Brain microvascular endothelial cell (primary cell): Measurements from ENCODE around the gene KRT14.
"Not testable (repeated sequence)": the region's sequence is repeated elsewhere in the genome, so short reads cannot be mapped to it uniquely, and the experiment has no call there.

Experiments used
- DNase-seq: peaks from one replicate; pipeline ENCODE4 v3.0.0-alpha.2; 2020
- H3K27ac ChIP-seq: fragments of 250-450 bp; sonication (Bioruptor Pico); 2 replicates; pipeline ENCODE4 v1.5.1; 2020; ENCODE audit warnings: mild to moderate bottlenecking, moderate library complexity
- H3K27me3 ChIP-seq: fragments of 250-450 bp; sonication (Bioruptor Pico); replicated peaks from 2 replicates; pipeline ENCODE4 v1.5.1; 2020; ENCODE audit warnings: mild to moderate bottlenecking
- H3K36me3 ChIP-seq: fragments of 250-450 bp; sonication (Bioruptor Pico); replicated peaks from 2 replicates; pipeline ENCODE4 v1.5.1; 2020; ENCODE audit warnings: mild to moderate bottlenecking
- H3K4me3 ChIP-seq: 2 replicates; pipeline ENCODE4 v1.5.1; 2011; ENCODE audit warnings: low read depth, mild to moderate bottlenecking, control low read depth, low read length, moderate library complexity
- CTCF ChIP-seq: IDR thresholded peaks from 2 replicates; pipeline ENCODE4 v1.5.1; 2011; ENCODE audit warnings: low read depth, mild to moderate bottlenecking, moderate library complexity, low read length, control low read depth, inconsistent platforms; ENCODE audit errors: missing control alignments
- in situ Hi-C: cut with HindIII; loops from 2 replicates; pipeline ENCODE4 v1.10.0; 2017; ENCODE audit warnings: low sequenced_read_pairs, low pct_ligation_motif_present

Gene KRT14

GRCh38 chr17:41592601-41593305 is 6.1 kb upstream of the KRT14 start:
- H3K36me3 ChIP-seq: no peaks in the 10 kb centered on the region
- in situ Hi-C loops: no loop called here
- no peak overlapping the region for H3K4me3 ChIP-seq
- no peak overlapping the region for H3K27ac ChIP-seq
- no peaks in the 10 kb centered on the region for H3K27me3 ChIP-seq
- no peak for TF ChIP-seq CTCF
- DNase-seq: no peak

- Histone ChIP-seq H3K27ac (no peak overlapping the region), H3K27me3 (no peaks in the 10 kb centered on the region), H3K36me3 (no peaks in the 10 kb centered on the region), H3K4me3 (no peak overlapping the region)
- in situ Hi-C loops: no loop called here
- no peak for DNase-seq
- TF ChIP-seq CTCF: no peak
Observed at GRCh38 chr17:41589301-41589700, 2.6 kb upstream of the KRT14 start.

GRCh38 chr17:41588126-41588810 is 1.6 kb upstream of the KRT14 start:
- Histone ChIP-seq H3K27ac (no peak overlapping the region), H3K27me3 (no peaks in the 10 kb centered on the region), H3K4me3 (no peak overlapping the region), H3K36me3 (no peaks in the 10 kb centered on the region)
- TF ChIP-seq CTCF: no peak
- no peak for DNase-seq
- in situ Hi-C loops: no loop called here

- no peaks in the 10 kb centered on the region for H3K27me3 ChIP-seq
- in situ Hi-C loops: no loop called here
Observed at GRCh38 chr17:41585301-41586056, 1.2 kb downstream of the KRT14 start.

GRCh38 chr17:41584331-41584927 is 2.3 kb downstream of the KRT14 start:
- H3K27me3 ChIP-seq, in situ Hi-C loops, H3K27ac ChIP-seq, H3K36me3 ChIP-seq, H3K4me3 ChIP-seq, DNase-seq: not testable (repeated sequence)

More at GRCh38 chr17:41585301-41586056, 1.2 kb downstream of the KRT14 start:
- no peak for TF ChIP-seq CTCF
- Histone ChIP-seq H3K4me3 (no peak overlapping the region), H3K36me3 (no peaks in the 10 kb centered on the region), H3K27ac (no peak overlapping the region)
- DNase-seq: no peak
